A673 (cell line): ENCODE measurements around the gene SLC24A4. TPM values are rescaled to one million over a fixed set of nuclear protein-coding genes. Genes with fewer than 3 reads are reported as not detected.

Source experiments
- BruUV-seq: library from RNA; stranded (reverse); fragments of 400-500 nt; replicated peaks from 2 replicates; lab custom pipeline; 2021; lab: Mats Ljungman, UMichigan
- CTCF ChIA-PET: fragments of 300-600 bp; sonication (Branson Sonifier 250); formaldehyde crosslinking; loops from one replicate; lab custom pipeline; 2022; ENCODE audit warnings: antibody characterized with exemption; lab: Charles Lee
- POLR2A ChIA-PET: fragments of 300-600 bp; sonication (Branson Sonifier 250); formaldehyde crosslinking; loops from one replicate; lab custom pipeline; 2022; ENCODE audit warnings: antibody characterized with exemption; ENCODE audit not compliant: low non-redundant PET; lab: Charles Lee
- DNase-seq: peaks from one replicate; pipeline ENCODE4 v3.0.0-alpha.2; 2015; ENCODE audit warnings: low spot score
- H3K27ac ChIP-seq: fragments of 200-600 bp; sonication (generic); 2 replicates; pipeline ENCODE4 v1.5.1; 2016; ENCODE audit warnings: mixed run types, low read depth, mild to moderate bottlenecking, mixed read lengths, antibody characterized with exemption, low read length; ENCODE audit not compliant: poor library complexity, severe bottlenecking
- H3K27me3 ChIP-seq: fragments of 200-600 bp; sonication (generic); replicated peaks from 2 replicates; pipeline ENCODE4 v1.6.1; 2017; ENCODE audit warnings: mixed run types, low read depth, mild to moderate bottlenecking, mixed read lengths, antibody characterized with exemption, low read length; ENCODE audit not compliant: insufficient read depth, poor library complexity
- H3K36me3 ChIP-seq: fragments of 200-600 bp; sonication (generic); 2 replicates; pipeline ENCODE4 v1.6.1; 2016; ENCODE audit warnings: mixed run types, mild to moderate bottlenecking, mixed read lengths, antibody characterized with exemption, low read length; ENCODE audit not compliant: insufficient read depth, poor library complexity, severe bottlenecking
- H3K4me1 ChIP-seq: fragments of 200-600 bp; sonication (generic); 2 replicates; pipeline ENCODE4 v1.6.1; 2017; ENCODE audit warnings: mixed run types, mild to moderate bottlenecking, mixed read lengths, antibody characterized with exemption, low read length; ENCODE audit not compliant: insufficient read depth, poor library complexity, severe bottlenecking
- H3K4me3 ChIP-seq: fragments of 200-600 bp; sonication (generic); 2 replicates; pipeline ENCODE4 v1.5.1; 2016; ENCODE audit warnings: low read depth, mixed run types, mild to moderate bottlenecking, mixed read lengths, low read length; ENCODE audit not compliant: poor library complexity, severe bottlenecking
- H3K9me3 ChIP-seq: fragments of 200-600 bp; sonication (generic); 2 replicates; pipeline ENCODE4 v1.6.1; 2016; ENCODE audit warnings: mixed run types, low read depth, mild to moderate bottlenecking, mixed read lengths, antibody characterized with exemption, low read length; ENCODE audit not compliant: poor library complexity, severe bottlenecking
- EZH2 ChIP-seq: fragments of 200-600 bp; sonication (generic); IDR thresholded peaks from 2 replicates; pipeline ENCODE4 v1.6.1; 2017; ENCODE audit warnings: borderline replicate concordance, low read depth, mild to moderate bottlenecking, mixed read lengths, antibody characterized with exemption, low read length; ENCODE audit not compliant: poor library complexity, severe bottlenecking
- intact Hi-C: fragments of 100-400 bp; cut with micrococcal nuclease; formaldehyde crosslinking; loops from one replicate; pipeline ENCODE4 v1.10.0; 2022; ENCODE audit not compliant: unreplicated experiment
- total RNA-seq: library from RNA; stranded (reverse); gene quantifications from 2 replicates; pipeline ENCODE4 v1.2.3, GENCODE V29; 2021
- TF ChIP-seq, protein P1 (sequence below): fragments of 300-800, 200-600 bp; sonication (generic); conservative IDR thresholded peaks from 2 replicates; pipeline ENCODE4 v1.5.1; 2017; ENCODE audit warnings: low read depth, mild to moderate bottlenecking, antibody characterized with exemption, low read length, moderate library complexity, mixed read lengths

SLC24A4 gene
- total RNA-seq, 1 experiment from 2014 or later: 0.15 TPM

DNA sequence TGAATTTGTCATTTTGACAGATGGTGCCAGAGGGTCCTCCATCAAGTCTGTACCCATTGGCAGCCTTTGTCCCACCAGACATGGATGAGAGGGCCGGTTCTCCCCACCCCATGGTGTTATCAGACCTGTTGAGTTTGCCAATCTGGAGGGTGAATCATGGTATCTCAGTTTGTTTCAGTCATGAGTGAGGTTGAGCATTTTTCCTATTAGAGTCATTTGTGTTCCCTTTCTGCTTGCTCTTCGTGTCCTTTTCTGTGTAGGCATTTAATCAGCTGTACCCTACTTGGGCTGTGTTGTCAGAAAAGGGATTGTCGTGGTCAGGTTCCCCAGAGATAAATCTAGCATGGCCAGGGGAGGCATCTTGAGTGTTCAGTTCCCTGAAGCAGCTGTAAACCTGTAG lies 30.5 kb downstream of the SLC24A4 start:
- intact Hi-C loops: no loop called here
- no peak overlapping the region for H3K4me3 ChIP-seq
- TF ChIP-seq, protein P1, sequence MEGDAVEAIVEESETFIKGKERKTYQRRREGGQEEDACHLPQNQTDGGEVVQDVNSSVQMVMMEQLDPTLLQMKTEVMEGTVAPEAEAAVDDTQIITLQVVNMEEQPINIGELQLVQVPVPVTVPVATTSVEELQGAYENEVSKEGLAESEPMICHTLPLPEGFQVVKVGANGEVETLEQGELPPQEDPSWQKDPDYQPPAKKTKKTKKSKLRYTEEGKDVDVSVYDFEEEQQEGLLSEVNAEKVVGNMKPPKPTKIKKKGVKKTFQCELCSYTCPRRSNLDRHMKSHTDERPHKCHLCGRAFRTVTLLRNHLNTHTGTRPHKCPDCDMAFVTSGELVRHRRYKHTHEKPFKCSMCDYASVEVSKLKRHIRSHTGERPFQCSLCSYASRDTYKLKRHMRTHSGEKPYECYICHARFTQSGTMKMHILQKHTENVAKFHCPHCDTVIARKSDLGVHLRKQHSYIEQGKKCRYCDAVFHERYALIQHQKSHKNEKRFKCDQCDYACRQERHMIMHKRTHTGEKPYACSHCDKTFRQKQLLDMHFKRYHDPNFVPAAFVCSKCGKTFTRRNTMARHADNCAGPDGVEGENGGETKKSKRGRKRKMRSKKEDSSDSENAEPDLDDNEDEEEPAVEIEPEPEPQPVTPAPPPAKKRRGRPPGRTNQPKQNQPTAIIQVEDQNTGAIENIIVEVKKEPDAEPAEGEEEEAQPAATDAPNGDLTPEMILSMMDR: no peak
- no peak for TF ChIP-seq EZH2
- no peak overlapping the region for H3K27ac ChIP-seq
- no TSS peak for BruUV-seq
- H3K9me3 ChIP-seq: no peaks in the 10 kb centered on the region
- H3K36me3 ChIP-seq: no peaks in the 10 kb centered on the region
- CTCF ChIA-PET: interaction anchor here (0.7 kb wide), 1 partner anchor 79 kb away, joined by 6 read pairs; no protein-coding TSS in a partner anchor
- POLR2A ChIA-PET: interaction anchor here (0.7 kb wide), 1 partner anchor 39 kb away, joined by 8 read pairs; no protein-coding TSS in a partner anchor
- no peaks in the 10 kb centered on the region for H3K4me1 ChIP-seq
- no peaks in the 10 kb centered on the region for H3K27me3 ChIP-seq
- DNase-seq: no peak

DNA sequence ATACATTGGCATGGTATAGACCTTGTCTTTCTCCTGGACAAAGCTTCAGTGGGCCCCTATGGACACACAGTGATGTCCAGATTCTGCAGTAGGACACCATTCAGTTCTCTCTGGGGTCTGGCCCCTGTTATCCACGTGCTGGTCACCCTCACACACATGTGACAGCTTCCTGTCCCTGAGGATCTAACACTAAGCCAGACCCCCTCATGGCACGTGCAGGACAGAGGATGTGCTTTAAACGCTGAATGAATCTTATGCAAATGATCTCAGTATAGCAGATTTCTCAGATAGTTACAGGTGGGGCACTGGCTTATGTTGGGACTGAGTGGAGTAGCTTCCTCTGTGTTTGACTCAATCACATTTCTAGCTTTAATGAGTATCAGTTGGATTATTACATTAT lies 33.7 kb downstream of the SLC24A4 start:
- intact Hi-C loops: no loop called here

DNA sequence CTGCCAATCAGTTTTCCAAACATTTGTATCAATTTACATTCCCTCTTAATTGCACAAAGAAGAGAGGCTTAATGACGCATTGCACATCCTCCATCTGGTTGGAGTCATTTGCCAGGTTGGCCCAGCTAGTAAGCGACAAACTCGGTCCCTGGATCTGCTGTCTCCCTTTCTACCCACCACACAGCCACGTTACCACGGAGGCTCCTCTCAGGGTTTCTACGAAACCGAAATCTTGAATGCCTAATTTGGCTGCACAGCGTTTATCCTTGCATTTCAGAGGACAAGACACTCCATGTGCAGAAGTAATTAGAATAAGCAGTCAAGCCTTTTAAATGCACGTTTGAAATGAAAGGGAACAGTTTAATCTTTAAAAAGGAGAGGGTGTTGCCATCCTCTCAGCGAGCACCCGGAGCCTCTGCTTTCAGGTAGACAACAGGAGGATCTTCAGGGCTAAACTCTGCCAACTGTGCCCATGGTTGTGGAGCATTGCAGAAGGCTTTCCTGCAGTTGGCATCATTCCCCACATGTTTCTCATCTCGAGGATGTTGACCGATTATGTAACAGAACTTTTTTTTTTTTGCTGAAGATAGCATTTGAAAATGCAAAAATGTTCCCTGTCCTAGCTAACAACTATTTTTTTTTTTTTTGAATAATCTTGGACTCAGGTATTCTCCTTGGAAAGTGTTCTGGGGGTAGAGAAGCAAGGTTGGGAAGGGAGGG lies 37.8 kb downstream of the SLC24A4 start:
- no TSS peak for BruUV-seq
- H3K4me3 ChIP-seq: no peak overlapping the region
- H3K36me3 ChIP-seq: no peaks in the 10 kb centered on the region
- TF ChIP-seq EZH2: no peak
- TF ChIP-seq, protein P1: no peak
- H3K27me3 ChIP-seq: peaks cover 28% of the 10 kb centered on the region
- intact Hi-C loops: loop anchor here (10.0 kb wide), 1 partner anchor 324 kb away; no protein-coding TSS in a partner anchor
- POLR2A ChIA-PET: no interaction called here
- no peak overlapping the region for H3K27ac ChIP-seq
- H3K4me1 ChIP-seq: no peaks in the 10 kb centered on the region
- no peak for DNase-seq
- H3K9me3 ChIP-seq: no peaks in the 10 kb centered on the region
- CTCF ChIA-PET: no interaction called here

More for the DNA sequence above, 33.7 kb downstream of the SLC24A4 start:
- TF ChIP-seq, protein P1: no peak
- TF ChIP-seq EZH2: no peak
- Histone ChIP-seq H3K27me3 (peaks cover 13% of the 10 kb centered on the region), H3K4me3 (no peak overlapping the region), H3K27ac (no peak overlapping the region), H3K9me3 (no peaks in the 10 kb centered on the region), H3K4me1 (no peaks in the 10 kb centered on the region), H3K36me3 (no peaks in the 10 kb centered on the region)
- CTCF ChIA-PET: interaction anchor here (0.6 kb wide), 1 partner anchor 266 kb away, joined by 7 read pairs; no protein-coding TSS in a partner anchor
- BruUV-seq: no TSS peak
- POLR2A ChIA-PET: no interaction called here
- no peak for DNase-seq
